SK-N-SH (cell line): ENCODE measurements around the gene SULF2. TPM values are rescaled to one million over a fixed set of nuclear protein-coding genes. Genes with fewer than 3 reads are reported as not detected.

Experiments
- CTCF ChIA-PET: fragments of 300-600, 350-600 bp; formaldehyde crosslinking; extraction: SDS; loops from one replicate; lab custom pipeline; 2021; lab: Yijun Ruan, JAX
- POLR2A ChIA-PET: fragments of 350-600 bp; sonication (Branson Sonifier 250); formaldehyde crosslinking; extraction: SDS; loops from one replicate; lab custom pipeline; 2020; ENCODE audit warnings: antibody characterized with exemption, inconsistent platforms; lab: Yijun Ruan, JAX
- DNase-seq: peaks from one replicate; pipeline ENCODE4 v3.0.0; 2012
- H2AFZ ChIP-seq: fragments of 200-600 bp; sonication (generic); 2 replicates; pipeline ENCODE4 v1.8.1; 2016; ENCODE audit warnings: antibody characterized with exemption, mild to moderate bottlenecking, low read depth
- H3F3A ChIP-seq: fragments of 200-600 bp; sonication (generic); replicated peaks from 2 replicates; pipeline ENCODE3; 2016; ENCODE audit warnings: antibody characterized with exemption, mild to moderate bottlenecking; ENCODE audit not compliant: insufficient read depth
- H3K27ac ChIP-seq, 2 experiments: fragments of 200-500 bp in 1 of 2; fragments of 200-600 bp in 1 of 2; sonication (Bioruptor generic) in 1 of 2; sonication (generic), shearing (Covaris generic) in 1 of 2; 2 replicates each; pipeline versions ENCODE4 v1.5.1 to v1.6.1; 2014 to 2016; ENCODE audit warnings: low read depth in 2 of 2, inconsistent platforms in 1 of 2, low read length in 1 of 2, mild to moderate bottlenecking in 1 of 2, mixed read lengths in 1 of 2
- H3K27me3 ChIP-seq: fragments of 200-600 bp; sonication (generic), shearing (Covaris generic); 2 replicates; pipeline ENCODE4 v1.6.1; 2016; ENCODE audit warnings: mixed run types; ENCODE audit not compliant: insufficient read depth
- H3K36me3 ChIP-seq, 2 experiments: fragments of 200-500 bp in 1 of 2; fragments of 200-600 bp in 1 of 2; sonication (Bioruptor generic) in 1 of 2; sonication (generic) in 1 of 2; replicated peaks in 1 of 2; 2 replicates each; pipeline versions ENCODE3 to v1.5.1; 2014 to 2016; ENCODE audit warnings: low read length in 1 of 2, mild to moderate bottlenecking in 1 of 2; ENCODE audit not compliant: insufficient read depth in 2 of 2, control insufficient read depth in 1 of 2
- H3K4me1 ChIP-seq, 2 experiments: fragments of 200-500 bp in 1 of 2; fragments of 200-600 bp in 1 of 2; sonication (Bioruptor generic) in 1 of 2; sonication (generic), shearing (Covaris generic) in 1 of 2; 2 replicates each; pipeline versions ENCODE4 v1.5.1 to v1.6.1; 2014 to 2016; ENCODE audit warnings: low read depth in 1 of 2, low read length in 1 of 2, mixed run types in 1 of 2; ENCODE audit not compliant: insufficient read depth in 2 of 2, control insufficient read depth in 1 of 2
- H3K4me2 ChIP-seq: fragments of 200-600 bp; sonication (generic), shearing (Covaris generic); 2 replicates; pipeline ENCODE4 v1.6.1; 2017; ENCODE audit warnings: mixed run types
- H3K4me3 ChIP-seq, 2 experiments: fragments of 200-500 bp in 1 of 2; fragments of 200-600 bp in 1 of 2; sonication (Bioruptor generic) in 1 of 2; sonication (generic), shearing (Covaris generic) in 1 of 2; 2 replicates each; pipeline versions ENCODE4 v1.5.1 to v1.8.1; 2014 to 2016; ENCODE audit warnings: low read depth in 2 of 2, inconsistent platforms in 1 of 2, low read length in 1 of 2, mild to moderate bottlenecking in 1 of 2, mixed read lengths in 1 of 2, moderate library complexity in 1 of 2
- H3K79me2 ChIP-seq: fragments of 200-600 bp; sonication (generic); 2 replicates; pipeline ENCODE4 v1.8.1; 2017; ENCODE audit warnings: mild to moderate bottlenecking; ENCODE audit not compliant: insufficient read depth
- H3K9ac ChIP-seq: fragments of 200-600 bp; sonication (generic); 2 replicates; pipeline ENCODE4 v1.6.1; 2017; ENCODE audit warnings: mixed run types
- H3K9me2 ChIP-seq: fragments of 200-600 bp; sonication (generic); 2 replicates; pipeline ENCODE4 v1.6.1; 2017; ENCODE audit warnings: mixed run types
- H3K9me3 ChIP-seq: fragments of 200-600 bp; sonication (generic); 2 replicates; pipeline ENCODE4 v1.6.1; 2017; ENCODE audit warnings: mixed run types, mild to moderate bottlenecking, moderate library complexity
- H4K20me1 ChIP-seq: fragments of 200-600 bp; sonication (generic); 2 replicates; pipeline ENCODE4 v1.6.1; 2017; ENCODE audit warnings: mild to moderate bottlenecking, mixed run types; ENCODE audit not compliant: insufficient read depth
- CHD2 ChIP-seq: fragments of 150-350 bp; IDR thresholded peaks from 2 replicates; pipeline ENCODE4 v1.6.1; 2018; ENCODE audit warnings: low read length; ENCODE audit not compliant: partially characterized antibody
- FOXJ3 ChIP-seq: sonication (generic); formaldehyde crosslinking; IDR thresholded peaks from 2 replicates; pipeline ENCODE4 v1.5.1; 2020; ENCODE audit warnings: mild to moderate bottlenecking, missing genetic modification reagents
- FOXM1 ChIP-seq: IDR thresholded peaks from 2 replicates; pipeline ENCODE4 v1.4.0; 2012; ENCODE audit warnings: low read depth, mild to moderate bottlenecking
- GABPA ChIP-seq: IDR thresholded peaks from 2 replicates; pipeline ENCODE4 v1.4.0; 2012; ENCODE audit warnings: low read depth, mild to moderate bottlenecking
- JUND ChIP-seq: IDR thresholded peaks from 2 replicates; pipeline ENCODE4 v1.4.0; 2012
- MAX ChIP-seq: IDR thresholded peaks from 2 replicates; pipeline ENCODE4 v1.4.0; 2012; ENCODE audit warnings: low read depth
- MEF2A ChIP-seq: IDR thresholded peaks from 2 replicates; pipeline ENCODE4 v1.4.0; 2012; ENCODE audit warnings: low read depth, borderline replicate concordance
- MXI1 ChIP-seq: IDR thresholded peaks from 2 replicates; pipeline ENCODE4 v1.6.1; 2012; ENCODE audit warnings: mild to moderate bottlenecking, low read depth, low read length, improper control_type of control experiment
- NFIC ChIP-seq: IDR thresholded peaks from 2 replicates; pipeline ENCODE4 v1.4.0; 2012; ENCODE audit warnings: borderline replicate concordance
- NRF1 ChIP-seq: IDR thresholded peaks from 2 replicates; pipeline ENCODE4 v1.6.1; 2012; ENCODE audit warnings: low read depth, mild to moderate bottlenecking, low read length
- PBX3 ChIP-seq: IDR thresholded peaks from 2 replicates; pipeline ENCODE4; 2012
- RAD21 ChIP-seq: IDR thresholded peaks from 2 replicates; pipeline ENCODE4 v1.6.1; 2012; ENCODE audit warnings: mild to moderate bottlenecking, low read length
- RCOR1 ChIP-seq: fragments of 150-350 bp; IDR thresholded peaks from 2 replicates; pipeline ENCODE4 v1.6.1; 2017; ENCODE audit warnings: antibody characterized with exemption, low read length
- REST ChIP-seq: IDR thresholded peaks from 2 replicates; pipeline ENCODE4 v1.6.1; 2012; ENCODE audit warnings: mild to moderate bottlenecking, low read depth, low read length, moderate library complexity
- RXRA ChIP-seq: IDR thresholded peaks from 2 replicates; pipeline ENCODE4 v1.4.0; 2012; ENCODE audit warnings: low read depth, mild to moderate bottlenecking, borderline replicate concordance
- SIN3A ChIP-seq: IDR thresholded peaks from 2 replicates; pipeline ENCODE4 v1.6.1; 2012; ENCODE audit warnings: low read depth, mild to moderate bottlenecking, low read length, moderate library complexity, borderline replicate concordance
- USF2 ChIP-seq: fragments of 150-350 bp; IDR thresholded peaks from 2 replicates; pipeline ENCODE4 v1.6.1; 2017; ENCODE audit warnings: antibody characterized with exemption, low read length, low read depth, borderline replicate concordance
- YY1 ChIP-seq: IDR thresholded peaks from 2 replicates; pipeline ENCODE4 v1.4.0; 2012; ENCODE audit warnings: low read depth, mild to moderate bottlenecking
- WGBS: methylation state at CpG from one replicate; pipeline ENCODE4 v1.1.6; 2017; ENCODE audit warnings: low lambda C conversion rate; 5-methylcytosine and 5-hydroxymethylcytosine counted together
- polyA plus RNA-seq, 3 experiments: library from polyadenylated mRNA; depleted of rRNA; stranded (reverse); fragments of >200 nt; gene quantifications; 2 replicates each; pipeline ENCODE4 v1.2.3, GENCODE V29; 2012

The SULF2 gene
- polyA plus RNA-seq, 1 of the 3 experiments (the other 2 are of a cell fraction) = 20.2 TPM

DNA sequence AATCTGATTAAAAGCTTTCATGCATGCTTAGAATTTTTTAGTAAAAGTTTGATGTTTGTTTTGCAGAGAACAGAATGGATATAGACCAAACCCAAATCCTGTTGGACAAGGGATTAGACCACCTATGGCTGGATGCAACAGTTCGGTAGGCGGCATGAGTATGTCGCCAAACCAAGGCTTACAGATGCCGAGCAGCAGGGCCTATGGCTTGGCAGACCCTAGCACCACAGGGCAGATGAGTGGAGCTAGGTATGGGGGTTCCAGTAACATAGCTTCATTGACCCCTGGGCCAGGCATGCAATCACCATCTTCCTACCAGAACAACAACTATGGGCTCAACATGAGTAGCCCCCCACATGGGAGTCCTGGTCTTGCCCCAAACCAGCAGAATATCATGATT, 150.0 kb downstream of the SULF2 start:
- TF ChIP-seq RCOR1 = no peak
- no peak for TF ChIP-seq MXI1
- no peak for TF ChIP-seq NFIC
- TF ChIP-seq SIN3A = no peak
- no peak for TF ChIP-seq RXRA
- TF ChIP-seq CHD2 = no peak
- TF ChIP-seq REST = no peak
- no peak for TF ChIP-seq RAD21
- TF ChIP-seq GABPA = no peak
- TF ChIP-seq MEF2A = no peak
- no peak for TF ChIP-seq JUND
- no peak for TF ChIP-seq NRF1
- no peak for TF ChIP-seq MAX
- no peak for TF ChIP-seq USF2
- no peak for TF ChIP-seq YY1
- no peak for TF ChIP-seq PBX3
- TF ChIP-seq FOXM1 = no peak
- no peak for TF ChIP-seq FOXJ3
- TF ChIP-seq, all 33 proteins: peak for 0
- DNase-seq = no peak
- Histone ChIP-seq H4K20me1 (no peaks in the 10 kb centered on the region), H3K9me2 (no peaks in the 10 kb centered on the region), H3K4me2 (no peak overlapping the region), H2AFZ (no peak overlapping the region), H3K27ac (no peak overlapping the region), H3F3A (peaks cover 2% of the 10 kb centered on the region), H3K27me3 (no peaks in the 10 kb centered on the region), H3K9me3 (no peaks in the 10 kb centered on the region), H3K36me3 (peaks cover 34 to 57% of the 10 kb centered on the region in 2 experiments), H3K4me3 (no peak overlapping the region), H3K4me1 (no peaks in the 10 kb centered on the region), H3K79me2 (no peaks in the 10 kb centered on the region), H3K9ac (no peak overlapping the region)
- POLR2A ChIA-PET = no interaction called here
- CTCF ChIA-PET = interaction anchor here (1.0 to 2.3 kb wide), 6 partner anchors 12 to 985 kb away, joined by 3 to 7 read pairs (median 6); no protein-coding TSS in a partner anchor
- 95% methylated on average over 3 of the region's 4 CpGs for WGBS
